Epithelial cell of proximal tubule (primary cell): ENCODE data around the gene EFNA5. TPM values are rescaled to one million over a fixed set of nuclear protein-coding genes. Genes with fewer than 3 reads are reported as not detected.

Experiments used
- DNase-seq: peaks from one replicate; pipeline ENCODE4 v3.0.0-alpha.2; 2011; ENCODE audit warnings: low read depth
- H3K4me3 ChIP-seq: 2 replicates; pipeline ENCODE4 v1.5.1; 2011; ENCODE audit warnings: low read depth, mild to moderate bottlenecking, low read length
- total RNA-seq: library from RNA; depleted of rRNA; stranded (reverse); fragments of >200 nt; gene quantifications from 2 replicates; pipeline ENCODE4 v1.2.3, GENCODE V29; 2015
- TF ChIP-seq, protein P1 (sequence below): conservative IDR thresholded peaks from 2 replicates; pipeline ENCODE4 v1.5.1; 2012; ENCODE audit warnings: low read depth, mild to moderate bottlenecking, low read length

The EFNA5 gene
- total RNA-seq, 1 donor from 2014 or later = 28.1 TPM

DNA sequence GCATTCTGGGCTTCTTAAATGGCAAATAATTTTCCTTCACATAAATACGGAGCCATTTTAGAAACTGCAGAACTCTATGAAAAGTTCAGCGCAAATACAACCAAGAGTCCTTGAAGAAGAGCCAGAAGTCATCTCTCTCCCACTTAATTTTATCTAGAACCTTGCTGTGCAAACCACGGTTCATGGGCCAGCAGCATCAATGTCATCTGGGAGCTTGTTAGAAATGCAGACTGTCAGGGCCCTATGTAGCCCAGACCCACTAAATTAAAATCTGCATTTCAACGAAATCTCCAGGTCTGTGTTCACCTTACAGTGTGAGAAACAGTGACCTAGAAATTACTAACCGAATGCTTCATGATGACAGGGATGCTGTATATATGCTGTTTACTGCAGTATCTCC lies 12.2 kb downstream of the EFNA5 start:
- TF ChIP-seq, protein P1, sequence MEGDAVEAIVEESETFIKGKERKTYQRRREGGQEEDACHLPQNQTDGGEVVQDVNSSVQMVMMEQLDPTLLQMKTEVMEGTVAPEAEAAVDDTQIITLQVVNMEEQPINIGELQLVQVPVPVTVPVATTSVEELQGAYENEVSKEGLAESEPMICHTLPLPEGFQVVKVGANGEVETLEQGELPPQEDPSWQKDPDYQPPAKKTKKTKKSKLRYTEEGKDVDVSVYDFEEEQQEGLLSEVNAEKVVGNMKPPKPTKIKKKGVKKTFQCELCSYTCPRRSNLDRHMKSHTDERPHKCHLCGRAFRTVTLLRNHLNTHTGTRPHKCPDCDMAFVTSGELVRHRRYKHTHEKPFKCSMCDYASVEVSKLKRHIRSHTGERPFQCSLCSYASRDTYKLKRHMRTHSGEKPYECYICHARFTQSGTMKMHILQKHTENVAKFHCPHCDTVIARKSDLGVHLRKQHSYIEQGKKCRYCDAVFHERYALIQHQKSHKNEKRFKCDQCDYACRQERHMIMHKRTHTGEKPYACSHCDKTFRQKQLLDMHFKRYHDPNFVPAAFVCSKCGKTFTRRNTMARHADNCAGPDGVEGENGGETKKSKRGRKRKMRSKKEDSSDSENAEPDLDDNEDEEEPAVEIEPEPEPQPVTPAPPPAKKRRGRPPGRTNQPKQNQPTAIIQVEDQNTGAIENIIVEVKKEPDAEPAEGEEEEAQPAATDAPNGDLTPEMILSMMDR = no peak
- no peak for DNase-seq
- no peak overlapping the region for H3K4me3 ChIP-seq

DNA sequence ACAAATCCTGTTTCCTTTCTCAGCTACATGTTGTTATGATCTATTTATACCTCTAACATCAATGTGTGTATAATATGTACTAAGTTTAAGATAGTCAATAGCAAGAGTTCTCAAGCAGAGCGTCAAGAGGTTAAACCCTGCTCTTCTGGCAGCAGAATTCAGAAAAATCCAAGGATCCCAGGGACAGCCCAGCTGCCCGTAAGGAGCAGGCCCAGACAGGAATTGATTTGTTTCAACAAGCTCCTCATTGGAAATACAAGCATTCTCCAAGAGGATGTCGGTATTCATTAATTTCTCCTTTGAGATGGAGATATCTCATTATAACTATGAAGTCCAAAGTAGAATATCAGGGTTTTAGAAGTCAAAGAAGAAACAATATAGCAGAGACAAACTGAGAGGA lies 14.9 kb downstream of the EFNA5 start:
- H3K4me3 ChIP-seq = no peak overlapping the region
- no peak for DNase-seq
- TF ChIP-seq, protein P1 = no peak

DNA sequence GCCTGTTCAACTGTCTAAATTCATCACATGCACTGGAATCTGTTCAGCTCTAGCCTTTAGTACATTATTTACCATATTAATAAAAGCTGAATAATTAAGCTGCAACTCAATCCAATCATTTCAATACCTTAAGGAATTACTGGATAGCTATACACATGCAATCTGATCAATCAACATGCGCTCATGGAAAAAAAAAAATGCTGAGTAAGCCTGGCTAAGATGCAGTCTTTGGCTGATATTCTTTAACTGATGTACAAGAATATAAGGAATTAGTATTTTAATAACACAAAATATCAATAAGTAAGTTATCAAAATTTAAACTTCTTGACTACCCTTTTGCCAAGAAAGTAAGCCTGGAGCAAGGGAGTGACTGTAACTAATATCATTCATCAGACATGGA lies 15.9 kb downstream of the EFNA5 start:
- no peak for DNase-seq
- H3K4me3 ChIP-seq = no peak overlapping the region
- TF ChIP-seq, protein P1 = no peak

DNA sequence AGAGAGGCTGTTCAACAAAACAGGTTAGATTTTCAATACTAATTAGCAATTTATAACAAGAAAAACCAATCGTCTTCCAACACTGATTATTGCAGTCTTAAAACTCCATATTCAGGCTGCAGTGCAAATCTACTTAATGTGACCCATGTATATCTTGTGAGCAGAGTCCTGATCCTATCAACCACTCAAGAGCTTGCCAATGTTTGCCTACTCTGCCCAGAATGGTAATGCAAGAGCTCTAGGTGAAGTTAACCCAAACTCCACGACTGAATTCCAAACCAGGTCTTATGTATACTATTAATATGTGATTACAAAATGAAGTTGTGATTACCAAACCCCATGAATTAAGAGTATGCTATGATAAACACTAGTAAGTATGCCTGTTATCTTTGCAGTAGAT lies 17.1 kb downstream of the EFNA5 start:
- no peak overlapping the region for H3K4me3 ChIP-seq
- TF ChIP-seq, protein P1 = no peak
- no peak for DNase-seq

DNA sequence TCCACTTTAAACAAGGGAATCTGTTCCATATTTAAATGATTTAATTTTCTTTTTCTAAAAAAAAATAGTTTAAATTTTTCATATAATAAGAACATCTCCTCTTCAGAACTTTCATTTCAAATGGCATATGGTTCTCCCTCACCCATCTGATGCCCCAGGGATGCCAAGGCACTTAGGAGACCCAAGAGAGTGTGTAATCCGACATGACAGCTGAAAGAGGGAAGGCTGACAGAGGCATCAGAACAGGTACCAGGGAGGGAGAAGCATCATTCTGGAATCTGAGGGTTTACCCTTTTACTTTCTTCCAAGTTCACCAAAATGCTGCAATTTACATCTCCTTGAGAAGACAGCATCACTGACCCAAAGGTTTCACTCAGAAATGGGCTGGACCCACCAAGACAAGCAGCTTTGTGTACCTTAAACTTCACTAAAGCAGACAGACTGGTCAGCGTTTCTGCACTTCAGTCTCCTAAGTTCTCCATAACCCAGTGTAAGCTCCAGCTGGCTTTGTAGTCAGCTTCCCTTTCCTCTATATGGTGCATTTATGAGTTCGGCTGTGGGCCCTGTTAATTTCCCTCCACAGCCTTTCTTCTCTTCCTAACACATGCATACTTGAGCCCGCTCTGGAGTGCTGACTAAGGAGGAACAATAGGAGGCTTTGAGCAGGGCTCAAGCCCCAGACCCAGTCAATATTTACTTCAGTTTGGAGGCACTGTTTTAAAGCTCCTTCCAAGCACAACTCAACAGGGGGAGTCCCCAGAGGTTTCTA lies 17.7 kb downstream of the EFNA5 start:
- H3K4me3 ChIP-seq = no peak overlapping the region
- TF ChIP-seq, protein P1 = no peak
- DNase-seq = no peak

DNA sequence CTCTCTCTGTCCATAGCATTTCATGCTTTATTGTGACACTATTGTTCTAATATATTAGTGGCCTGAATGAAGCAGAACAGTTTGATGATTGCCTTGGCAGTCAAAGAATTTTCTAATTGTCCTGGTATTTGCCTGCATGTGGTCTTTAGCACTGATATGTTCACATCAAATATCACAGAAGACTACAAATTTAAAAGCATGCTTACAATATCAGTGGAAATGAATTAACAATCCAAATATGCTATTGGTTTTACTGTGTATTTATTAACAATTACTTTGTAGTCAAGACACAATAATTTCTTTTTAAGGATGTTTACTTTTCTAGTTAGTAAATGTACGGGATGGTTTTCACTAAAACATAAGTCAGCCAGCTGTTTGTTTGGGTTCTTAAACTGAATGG lies 18.3 kb downstream of the EFNA5 start:
- no peak overlapping the region for H3K4me3 ChIP-seq
- TF ChIP-seq, protein P1 = no peak
- no peak for DNase-seq

DNA sequence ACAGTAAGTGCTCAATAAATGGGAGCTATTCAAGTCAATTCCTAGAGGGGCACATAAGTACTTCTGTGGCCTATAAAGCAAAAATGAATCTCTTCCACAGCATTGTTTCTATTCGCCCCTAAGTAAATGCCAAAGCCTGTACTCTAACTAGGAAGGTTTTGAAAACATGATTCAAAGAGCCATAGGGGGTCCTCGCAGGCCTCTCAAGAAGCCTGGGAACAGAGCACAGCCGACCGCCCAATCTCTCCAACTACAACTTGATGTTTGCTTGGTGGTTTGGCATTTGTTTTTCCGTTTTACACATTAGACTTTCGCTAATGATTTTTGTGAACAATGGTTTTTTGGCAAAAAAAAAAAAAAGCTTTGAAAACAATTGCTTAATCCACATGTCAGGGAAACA lies 19.4 kb downstream of the EFNA5 start:
- TF ChIP-seq, protein P1 = no peak
- no peak overlapping the region for H3K4me3 ChIP-seq
- no peak for DNase-seq
